Activated CD8-positive, alpha-beta memory T cell treated with anti-CD3 and anti-CD28 coated beads, Interleukin-2, amount 50 U/mL, for 4 hours (primary cell): ENCODE measurements around the gene TSEN34.
A peak's percentile ranks its signal among the peaks of the same experiment; 100 is the strongest.
"Not testable (repeated sequence)": the region's sequence is repeated elsewhere in the genome, so short reads cannot be mapped to it uniquely, and the experiment has no call there.

Experiments
- DNase-seq: peaks from one replicate; pipeline ENCODE4 v3.0.0-alpha.2; 2020

The TSEN34 gene

GRCh38 chr19:54209811-54210494, 18.8 kb downstream of the TSEN34 start:
- no peak for DNase-seq

- no peak for DNase-seq
Measured at GRCh38 chr19:54211235-54211634, 20.1 kb downstream of the TSEN34 start.

GRCh38 chr19:54214217-54214616, 23.1 kb downstream of the TSEN34 start:
- DNase-seq: not testable (repeated sequence)

GRCh38 chr19:54214734-54215133, 23.6 kb downstream of the TSEN34 start:
- not testable (repeated sequence) for DNase-seq

- no peak for DNase-seq
Measured at GRCh38 chr19:54216869-54217268, 25.8 kb downstream of the TSEN34 start.

- DNase-seq: not testable (repeated sequence)
Measured at GRCh38 chr19:54217517-54218247, 26.6 kb downstream of the TSEN34 start.

- DNase-seq: no peak
Measured at GRCh38 chr19:54218259-54218658, 27.2 kb downstream of the TSEN34 start.

- no peak for DNase-seq
Measured at GRCh38 chr19:54218960-54219661, 28.0 kb downstream of the TSEN34 start.

- DNase-seq: not testable (repeated sequence)
Measured at GRCh38 chr19:54219702-54220101, 28.6 kb downstream of the TSEN34 start.

- DNase-seq: not testable (repeated sequence)
Measured at GRCh38 chr19:54221947-54222346, 30.8 kb downstream of the TSEN34 start.

- not testable (repeated sequence) for DNase-seq
Measured at GRCh38 chr19:54222474-54223276, 31.6 kb downstream of the TSEN34 start, which contains the start of gene LILRB3. Gene LILRB3 (minus strand): TSS chr19:54223007. CDS start chr19:54222976, 31 bp downstream.

GRCh38 chr19:54223277-54223936, 32.3 kb downstream of the TSEN34 start:
- DNase-seq: not testable (repeated sequence)

- not testable (repeated sequence) for DNase-seq
Measured at GRCh38 chr19:54223937-54224281, 32.8 kb downstream of the TSEN34 start.

GRCh38 chr19:54224619-54225018, 33.5 kb downstream of the TSEN34 start:
- DNase-seq: not testable (repeated sequence)

- no peak for DNase-seq
Measured at GRCh38 chr19:54229146-54229545, 38.0 kb downstream of the TSEN34 start.

GRCh38 chr19:54230031-54230430, 38.9 kb downstream of the TSEN34 start:
- no peak for DNase-seq

- DNase-seq: peak; percentile 88
Measured at GRCh38 chr19:54231077-54231931, 40.2 kb downstream of the TSEN34 start.

GRCh38 chr19:54233941-54234340, 42.8 kb downstream of the TSEN34 start:
- no peak for DNase-seq

GRCh38 chr19:54239491-54240371, 48.6 kb downstream of the TSEN34 start:
- not testable (repeated sequence) for DNase-seq
